GM23338 (cell line): Measurements from ENCODE around the gene ERC2. TPM values are rescaled to one million over a fixed set of nuclear protein-coding genes. Genes with fewer than 3 reads are reported as not detected.

Experiments used
- CREB1 ChIP-seq: fragments of 250-450 bp; sonication (Bioruptor Pico); IDR thresholded peaks from 2 replicates; pipeline ENCODE4 v1.5.0; 2020; ENCODE audit warnings: low read depth, mild to moderate bottlenecking, moderate library complexity
- JUNB ChIP-seq: IDR thresholded peaks from one replicate; pipeline ENCODE4 v1.6.1; 2016; ENCODE audit warnings: antibody characterized with exemption; ENCODE audit not compliant: unreplicated experiment
- NANOG ChIP-seq: IDR thresholded peaks from 2 replicates; pipeline ENCODE4 v1.6.1; 2016; ENCODE audit warnings: antibody characterized with exemption, borderline replicate concordance
- STAT1 ChIP-seq: IDR thresholded peaks from one replicate; pipeline ENCODE4 v1.6.1; 2016; ENCODE audit warnings: antibody characterized with exemption; ENCODE audit not compliant: unreplicated experiment
- ZNF114 ChIP-seq: fragments of 250-450 bp; sonication (Bioruptor Pico); IDR thresholded peaks from 2 replicates; pipeline ENCODE4 v1.5.0; 2020; ENCODE audit warnings: mild to moderate bottlenecking, moderate library complexity
- polyA plus RNA-seq: library from polyadenylated mRNA; unstranded; fragments of >200 nt; fragmentation: Nextera tagmentation; extraction: Ambion mirVana; gene quantifications from 2 replicates; pipeline ENCODE4 v1.2.1, GENCODE V29; 2016
- total RNA-seq: library from RNA; depleted of rRNA; stranded (reverse); fragments of >200 nt; shearing (Covaris generic); gene quantifications from 2 replicates; pipeline ENCODE4 v1.2.3, GENCODE V29; 2014
- TF ChIP-seq, protein P1 (sequence below): fragments of 250-450 bp; sonication (Bioruptor Pico); IDR thresholded peaks from 2 replicates; pipeline ENCODE4 v1.5.0; 2020; ENCODE audit warnings: mild to moderate bottlenecking, moderate library complexity
- TF ChIP-seq, protein P2 (sequence below): IDR thresholded peaks from one replicate; pipeline ENCODE4 v1.6.1; 2018; ENCODE audit warnings: antibody characterized with exemption; ENCODE audit not compliant: unreplicated experiment

Gene ERC2
- total and polyA plus RNA-seq, 2 experiments from 2014 or later: 11.8 to 13.7 TPM

DNA sequence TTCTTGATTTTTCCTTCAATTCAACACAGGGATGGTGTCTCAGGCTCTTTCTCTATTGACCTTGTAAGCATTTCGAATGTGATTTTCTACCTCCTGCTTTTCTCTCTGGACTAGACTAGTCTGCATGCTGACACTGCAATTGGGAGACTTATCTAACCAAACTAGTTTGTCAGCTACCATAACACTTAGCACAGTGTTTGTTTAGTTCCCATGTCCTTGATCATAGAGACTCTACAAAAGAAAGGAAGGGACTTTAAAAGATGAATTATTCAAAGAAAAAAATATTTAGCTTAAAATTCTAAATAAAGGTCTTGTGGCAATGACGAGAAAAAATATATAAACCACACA, 407.0 kb downstream of the ERC2 start (continued):
- TF ChIP-seq, protein P1, sequence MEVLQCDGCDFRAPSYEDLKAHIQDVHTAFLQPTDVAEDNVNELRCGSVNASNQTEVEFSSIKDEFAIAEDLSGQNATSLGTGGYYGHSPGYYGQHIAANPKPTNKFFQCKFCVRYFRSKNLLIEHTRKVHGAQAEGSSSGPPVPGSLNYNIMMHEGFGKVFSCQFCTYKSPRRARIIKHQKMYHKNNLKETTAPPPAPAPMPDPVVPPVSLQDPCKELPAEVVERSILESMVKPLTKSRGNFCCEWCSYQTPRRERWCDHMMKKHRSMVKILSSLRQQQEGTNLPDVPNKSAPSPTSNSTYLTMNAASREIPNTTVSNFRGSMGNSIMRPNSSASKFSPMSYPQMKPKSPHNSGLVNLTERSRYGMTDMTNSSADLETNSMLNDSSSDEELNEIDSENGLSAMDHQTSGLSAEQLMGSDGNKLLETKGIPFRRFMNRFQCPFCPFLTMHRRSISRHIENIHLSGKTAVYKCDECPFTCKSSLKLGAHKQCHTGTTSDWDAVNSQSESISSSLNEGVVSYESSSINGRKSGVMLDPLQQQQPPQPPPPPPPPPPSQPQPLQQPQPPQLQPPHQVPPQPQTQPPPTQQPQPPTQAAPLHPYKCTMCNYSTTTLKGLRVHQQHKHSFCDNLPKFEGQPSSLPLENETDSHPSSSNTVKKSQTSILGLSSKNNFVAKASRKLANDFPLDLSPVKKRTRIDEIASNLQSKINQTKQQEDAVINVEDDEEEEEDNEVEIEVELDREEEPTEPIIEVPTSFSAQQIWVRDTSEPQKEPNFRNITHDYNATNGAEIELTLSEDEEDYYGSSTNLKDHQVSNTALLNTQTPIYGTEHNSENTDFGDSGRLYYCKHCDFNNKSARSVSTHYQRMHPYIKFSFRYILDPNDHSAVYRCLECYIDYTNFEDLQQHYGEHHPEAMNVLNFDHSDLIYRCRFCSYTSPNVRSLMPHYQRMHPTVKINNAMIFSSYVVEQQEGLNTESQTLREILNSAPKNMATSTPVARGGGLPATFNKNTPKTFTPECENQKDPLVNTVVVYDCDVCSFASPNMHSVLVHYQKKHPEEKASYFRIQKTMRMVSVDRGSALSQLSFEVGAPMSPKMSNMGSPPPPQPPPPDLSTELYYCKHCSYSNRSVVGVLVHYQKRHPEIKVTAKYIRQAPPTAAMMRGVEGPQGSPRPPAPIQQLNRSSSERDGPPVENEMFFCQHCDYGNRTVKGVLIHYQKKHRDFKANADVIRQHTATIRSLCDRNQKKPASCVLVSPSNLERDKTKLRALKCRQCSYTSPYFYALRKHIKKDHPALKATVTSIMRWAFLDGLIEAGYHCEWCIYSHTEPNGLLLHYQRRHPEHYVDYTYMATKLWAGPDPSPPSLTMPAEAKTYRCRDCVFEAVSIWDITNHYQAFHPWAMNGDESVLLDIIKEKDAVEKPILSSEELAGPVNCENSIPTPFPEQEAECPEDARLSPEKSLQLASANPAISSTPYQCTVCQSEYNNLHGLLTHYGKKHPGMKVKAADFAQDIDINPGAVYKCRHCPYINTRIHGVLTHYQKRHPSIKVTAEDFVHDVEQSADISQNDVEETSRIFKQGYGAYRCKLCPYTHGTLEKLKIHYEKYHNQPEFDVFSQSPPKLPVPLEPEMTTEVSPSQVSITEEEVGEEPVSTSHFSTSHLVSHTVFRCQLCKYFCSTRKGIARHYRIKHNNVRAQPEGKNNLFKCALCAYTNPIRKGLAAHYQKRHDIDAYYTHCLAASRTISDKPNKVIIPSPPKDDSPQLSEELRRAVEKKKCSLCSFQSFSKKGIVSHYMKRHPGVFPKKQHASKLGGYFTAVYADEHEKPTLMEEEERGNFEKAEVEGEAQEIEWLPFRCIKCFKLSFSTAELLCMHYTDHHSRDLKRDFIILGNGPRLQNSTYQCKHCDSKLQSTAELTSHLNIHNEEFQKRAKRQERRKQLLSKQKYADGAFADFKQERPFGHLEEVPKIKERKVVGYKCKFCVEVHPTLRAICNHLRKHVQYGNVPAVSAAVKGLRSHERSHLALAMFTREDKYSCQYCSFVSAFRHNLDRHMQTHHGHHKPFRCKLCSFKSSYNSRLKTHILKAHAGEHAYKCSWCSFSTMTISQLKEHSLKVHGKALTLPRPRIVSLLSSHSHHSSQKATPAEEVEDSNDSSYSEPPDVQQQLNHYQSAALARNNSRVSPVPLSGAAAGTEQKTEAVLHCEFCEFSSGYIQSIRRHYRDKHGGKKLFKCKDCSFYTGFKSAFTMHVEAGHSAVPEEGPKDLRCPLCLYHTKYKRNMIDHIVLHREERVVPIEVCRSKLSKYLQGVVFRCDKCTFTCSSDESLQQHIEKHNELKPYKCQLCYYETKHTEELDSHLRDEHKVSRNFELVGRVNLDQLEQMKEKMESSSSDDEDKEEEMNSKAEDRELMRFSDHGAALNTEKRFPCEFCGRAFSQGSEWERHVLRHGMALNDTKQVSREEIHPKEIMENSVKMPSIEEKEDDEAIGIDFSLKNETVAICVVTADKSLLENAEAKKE (CRISPR knock-in tag): no peak
- TF ChIP-seq CREB1 (CRISPR knock-in tag): no peak
- no peak for TF ChIP-seq STAT1
- TF ChIP-seq, protein P2, sequence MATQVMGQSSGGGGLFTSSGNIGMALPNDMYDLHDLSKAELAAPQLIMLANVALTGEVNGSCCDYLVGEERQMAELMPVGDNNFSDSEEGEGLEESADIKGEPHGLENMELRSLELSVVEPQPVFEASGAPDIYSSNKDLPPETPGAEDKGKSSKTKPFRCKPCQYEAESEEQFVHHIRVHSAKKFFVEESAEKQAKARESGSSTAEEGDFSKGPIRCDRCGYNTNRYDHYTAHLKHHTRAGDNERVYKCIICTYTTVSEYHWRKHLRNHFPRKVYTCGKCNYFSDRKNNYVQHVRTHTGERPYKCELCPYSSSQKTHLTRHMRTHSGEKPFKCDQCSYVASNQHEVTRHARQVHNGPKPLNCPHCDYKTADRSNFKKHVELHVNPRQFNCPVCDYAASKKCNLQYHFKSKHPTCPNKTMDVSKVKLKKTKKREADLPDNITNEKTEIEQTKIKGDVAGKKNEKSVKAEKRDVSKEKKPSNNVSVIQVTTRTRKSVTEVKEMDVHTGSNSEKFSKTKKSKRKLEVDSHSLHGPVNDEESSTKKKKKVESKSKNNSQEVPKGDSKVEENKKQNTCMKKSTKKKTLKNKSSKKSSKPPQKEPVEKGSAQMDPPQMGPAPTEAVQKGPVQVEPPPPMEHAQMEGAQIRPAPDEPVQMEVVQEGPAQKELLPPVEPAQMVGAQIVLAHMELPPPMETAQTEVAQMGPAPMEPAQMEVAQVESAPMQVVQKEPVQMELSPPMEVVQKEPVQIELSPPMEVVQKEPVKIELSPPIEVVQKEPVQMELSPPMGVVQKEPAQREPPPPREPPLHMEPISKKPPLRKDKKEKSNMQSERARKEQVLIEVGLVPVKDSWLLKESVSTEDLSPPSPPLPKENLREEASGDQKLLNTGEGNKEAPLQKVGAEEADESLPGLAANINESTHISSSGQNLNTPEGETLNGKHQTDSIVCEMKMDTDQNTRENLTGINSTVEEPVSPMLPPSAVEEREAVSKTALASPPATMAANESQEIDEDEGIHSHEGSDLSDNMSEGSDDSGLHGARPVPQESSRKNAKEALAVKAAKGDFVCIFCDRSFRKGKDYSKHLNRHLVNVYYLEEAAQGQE: no peak
- TF ChIP-seq ZNF114 (CRISPR knock-in tag): no peak
- TF ChIP-seq NANOG: no peak
- no peak for TF ChIP-seq JUNB
